PC-3 (cell line): Measurements from ENCODE around the gene VWCE.

Source experiments
- CTCF ChIP-seq: fragments of 300-600 bp; sonication (generic); conservative IDR thresholded peaks from 2 replicates; pipeline ENCODE4 v1.5.1; 2017; ENCODE audit warnings: antibody characterized with exemption, low read depth, mild to moderate bottlenecking, low read length
- EZH2phosphoT487 ChIP-seq: fragments of 300-600 bp; sonication (generic); IDR thresholded peaks from 2 replicates; pipeline ENCODE4 v1.6.1; 2018; ENCODE audit warnings: mild to moderate bottlenecking, antibody characterized with exemption, low read length, borderline replicate concordance

GRCh38 chr11:61332281-61332796, 37.2 kb upstream of the VWCE start:
- TF ChIP-seq CTCF (no peak), EZH2phosphoT487 (no peak)
